Embryonic facial prominence (tissue), 1 donor: ENCODE results near the gene DSCAML1.

Experiments used
- DNase-seq: peaks from one replicate; pipeline ENCODE4 v3.0.0-alpha.2; 2016; ENCODE audit errors: extremely low spot score

DSCAML1 gene

GRCh38 chr11:117614728-117615127 lies 182.3 kb downstream of the DSCAML1 start:
- no peak for DNase-seq

GRCh38 chr11:117613521-117613920 lies 183.5 kb downstream of the DSCAML1 start:
- DNase-seq = no peak

GRCh38 chr11:117612177-117612576 lies 184.8 kb downstream of the DSCAML1 start:
- DNase-seq = no peak

- DNase-seq = no peak
Observed at GRCh38 chr11:117610901-117611300, 186.1 kb downstream of the DSCAML1 start.

GRCh38 chr11:117610045-117610444 lies 187.0 kb downstream of the DSCAML1 start:
- DNase-seq = no peak

- DNase-seq = no peak
Observed at GRCh38 chr11:117607449-117607848, 189.6 kb downstream of the DSCAML1 start.

- no peak for DNase-seq
Observed at GRCh38 chr11:117606790-117607189, 190.2 kb downstream of the DSCAML1 start.

- no peak for DNase-seq
Observed at GRCh38 chr11:117606211-117606610, 190.8 kb downstream of the DSCAML1 start.

GRCh38 chr11:117605331-117605730 lies 191.7 kb downstream of the DSCAML1 start:
- DNase-seq = no peak

GRCh38 chr11:117604336-117604995 lies 192.6 kb downstream of the DSCAML1 start:
- no peak for DNase-seq

GRCh38 chr11:117603932-117604331 lies 193.1 kb downstream of the DSCAML1 start:
- DNase-seq = no peak

GRCh38 chr11:117601006-117601708 lies 195.9 kb downstream of the DSCAML1 start:
- no peak for DNase-seq

- DNase-seq = no peak
Observed at GRCh38 chr11:117600234-117600783, 196.7 kb downstream of the DSCAML1 start.

GRCh38 chr11:117597071-117597470 lies 199.9 kb downstream of the DSCAML1 start:
- peak; percentile 11 for DNase-seq

- no peak for DNase-seq
Observed at GRCh38 chr11:117595440-117595839, 201.6 kb downstream of the DSCAML1 start.

GRCh38 chr11:117594721-117595120 lies 202.3 kb downstream of the DSCAML1 start:
- no peak for DNase-seq

- DNase-seq = no peak
Observed at GRCh38 chr11:117593065-117593464, 204.0 kb downstream of the DSCAML1 start.

- no peak for DNase-seq
Observed at GRCh38 chr11:117591316-117592039, 205.5 kb downstream of the DSCAML1 start.

GRCh38 chr11:117589063-117589462 lies 208.0 kb downstream of the DSCAML1 start:
- no peak for DNase-seq

GRCh38 chr11:117588166-117588810 lies 208.7 kb downstream of the DSCAML1 start:
- no peak for DNase-seq

GRCh38 chr11:117587416-117587815 lies 209.6 kb downstream of the DSCAML1 start:
- DNase-seq = no peak

GRCh38 chr11:117586392-117586791 lies 210.6 kb downstream of the DSCAML1 start:
- no peak for DNase-seq
